Measurements from ENCODE around the gene SLC47A2.
A peak's percentile ranks its signal among the peaks of the same experiment; 100 is the strongest.

Gene SLC47A2

GRCh38 chr17:19747159-19747719, 30.9 kb upstream of the SLC47A2 start:
- no peak for DNase-seq (ENCODE audit: low spot score)

DNA sequence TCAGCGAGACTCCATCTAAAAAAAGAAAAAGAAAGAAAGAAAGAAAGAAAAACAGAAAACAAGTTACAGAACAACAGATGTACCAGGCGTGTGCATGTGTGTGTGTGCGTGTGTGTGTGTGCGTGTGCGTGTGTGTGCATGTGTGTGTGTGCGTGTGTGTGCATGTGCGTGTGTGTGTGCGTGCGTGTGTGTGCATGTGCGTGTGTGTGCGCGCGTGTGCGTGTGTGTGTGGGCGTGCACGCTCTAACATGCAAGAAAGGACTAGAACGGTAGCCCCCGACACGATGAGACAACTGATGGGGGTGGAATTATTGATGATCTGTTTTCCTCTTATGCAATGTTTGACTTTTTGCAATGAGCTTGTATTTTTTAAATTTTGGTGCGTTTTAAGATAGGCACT, 30.1 kb upstream of the SLC47A2 start:
- no peak for DNase-seq (ENCODE audit: low spot score)

DNA sequence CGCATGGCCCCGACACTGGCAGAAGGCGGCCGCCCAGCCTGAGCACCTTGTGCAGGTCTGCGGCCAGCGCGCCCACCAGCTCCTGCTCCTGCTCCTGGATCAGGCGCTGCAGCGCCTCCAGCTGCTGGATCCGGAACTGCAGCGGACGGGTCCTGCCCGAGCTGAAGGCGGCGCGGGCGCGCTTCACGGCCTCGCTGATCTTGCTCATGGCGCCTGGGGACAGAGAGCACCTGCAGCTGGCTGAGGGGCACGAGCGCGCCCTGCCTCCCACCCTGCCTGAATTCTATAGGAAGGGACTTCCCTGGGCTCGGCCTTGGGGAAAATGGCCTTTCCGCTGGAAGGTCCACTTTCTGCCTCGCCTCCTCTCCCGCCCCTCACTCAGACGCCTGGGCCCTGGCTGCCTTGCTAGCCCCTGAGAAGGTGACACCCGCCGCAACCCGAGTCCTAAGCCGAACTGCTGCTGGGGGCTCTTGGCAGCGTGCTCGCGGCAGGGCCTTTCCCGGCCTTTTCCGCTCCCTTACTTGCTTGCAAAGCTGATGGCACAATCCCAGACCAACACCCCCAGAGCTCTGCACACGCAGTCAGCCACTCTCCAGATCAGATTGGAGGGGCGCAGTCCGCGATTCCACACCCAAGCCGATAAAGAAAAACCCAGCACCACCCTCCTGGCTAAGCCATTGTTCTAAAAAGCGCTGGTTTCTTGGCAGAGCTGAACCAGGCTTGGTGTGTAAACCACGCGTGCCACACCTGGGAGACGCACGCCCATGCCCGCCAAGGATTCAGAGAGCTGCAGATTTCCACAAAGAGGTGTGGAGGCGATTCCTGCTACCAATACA, 28.8 kb upstream of the SLC47A2 start:
- peak; percentile 50 for DNase-seq (ENCODE audit: low spot score)

DNA sequence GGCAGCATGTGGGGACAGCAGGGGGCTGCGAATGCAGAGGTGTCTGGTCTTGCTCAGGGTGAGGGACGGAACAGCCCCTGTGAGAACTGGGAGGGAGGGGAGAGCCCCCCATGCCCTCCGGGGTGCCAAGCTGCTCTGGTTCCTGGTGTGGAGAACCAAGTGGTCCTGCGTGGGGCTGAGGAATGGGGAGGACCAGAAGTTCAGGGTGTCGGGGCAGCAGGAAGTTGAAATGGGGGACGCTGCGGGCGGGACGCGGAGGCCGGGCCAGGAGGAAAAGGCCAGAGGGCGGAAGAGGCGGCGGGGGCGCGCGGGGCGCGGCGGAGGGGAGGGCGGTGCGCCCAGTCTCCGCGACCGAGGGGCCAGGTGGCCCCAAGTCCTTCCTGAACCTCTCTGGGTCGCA, 28.1 kb upstream of the SLC47A2 start:
- no peak for DNase-seq (ENCODE audit: low spot score)

GRCh38 chr17:19743101-19744100, 27.0 kb upstream of the SLC47A2 start:
- DNase-seq (ENCODE audit: low spot score), result no peak

- no peak for DNase-seq (ENCODE audit: low spot score)
Measured at GRCh38 chr17:19742495-19742894, 26.1 kb upstream of the SLC47A2 start.

DNA sequence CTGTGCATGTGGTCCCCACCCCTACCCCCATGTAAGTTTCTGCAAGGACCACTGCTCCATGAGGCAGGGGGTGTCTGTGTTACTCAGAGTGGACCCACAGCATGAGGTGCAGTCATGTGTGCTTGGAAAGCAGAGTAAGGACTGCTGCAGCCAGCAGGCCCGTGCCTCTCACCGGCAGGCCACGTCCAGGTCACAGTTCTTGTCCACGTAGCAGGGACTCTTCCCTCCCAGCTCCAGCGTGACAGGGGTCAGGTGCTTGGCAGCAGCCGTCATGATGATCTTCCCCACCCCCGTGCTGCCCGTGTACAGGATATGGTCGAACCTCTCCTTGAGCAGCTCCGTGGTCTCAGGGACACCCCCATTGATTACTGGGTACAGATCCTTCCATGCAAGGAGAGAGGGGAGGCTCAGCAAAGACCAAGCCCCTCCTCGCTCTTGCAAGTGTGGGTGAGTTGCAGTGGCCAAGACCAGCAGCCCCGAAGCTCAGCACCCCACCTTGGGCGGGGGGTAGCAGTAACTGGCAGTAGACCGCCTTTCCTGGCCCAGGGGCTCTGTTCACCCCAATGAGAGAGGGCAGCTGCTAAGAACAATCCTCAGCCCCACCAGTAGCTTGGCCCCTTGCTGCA, 25.6 kb upstream of the SLC47A2 start:
- no peak for DNase-seq (ENCODE audit: low spot score)

- DNase-seq (ENCODE audit: low spot score), result no peak
Measured at GRCh38 chr17:19740933-19741332, 24.5 kb upstream of the SLC47A2 start.

GRCh38 chr17:19739241-19740201, 23.1 kb upstream of the SLC47A2 start:
- no peak for DNase-seq (ENCODE audit: low spot score)

DNA sequence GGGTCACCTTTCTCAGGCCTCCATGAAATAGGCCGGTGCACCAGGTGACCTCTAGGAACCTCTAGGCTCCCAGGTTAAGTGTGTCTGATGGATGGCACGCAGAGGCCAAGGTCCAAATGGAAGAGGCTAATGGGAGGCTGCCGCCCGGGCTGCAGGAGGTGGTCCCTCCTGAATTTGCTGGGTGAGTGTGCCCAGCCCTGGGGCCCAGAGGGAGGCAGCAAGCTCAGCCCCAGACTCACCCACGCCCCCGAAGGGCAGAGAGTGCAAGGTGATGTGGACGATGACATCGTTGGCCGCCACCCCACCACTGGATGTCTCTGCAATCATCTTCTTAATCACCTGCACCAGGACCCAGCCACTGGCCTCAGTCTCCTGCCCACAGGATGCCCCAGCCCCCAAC, 22.4 kb upstream of the SLC47A2 start:
- no peak for DNase-seq (ENCODE audit: low spot score)

DNA sequence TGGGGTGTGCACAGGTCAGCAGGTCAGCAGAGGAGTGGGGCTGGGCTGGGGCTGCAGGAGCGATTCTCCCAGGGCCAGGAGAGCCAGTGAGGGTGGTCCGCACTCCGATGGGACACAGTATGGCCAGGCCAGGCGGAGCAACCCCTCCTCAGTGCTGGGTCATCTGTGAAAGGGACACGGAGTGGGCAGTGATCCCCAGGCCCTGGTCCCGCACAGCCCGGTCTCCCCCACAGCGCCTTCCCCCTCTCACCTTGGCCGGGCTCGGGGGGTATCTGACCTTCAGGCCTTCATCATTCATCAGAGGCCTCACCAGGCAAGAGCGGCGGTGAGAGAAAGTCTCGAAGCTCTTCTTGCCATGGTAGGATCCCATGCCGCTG, 21.7 kb upstream of the SLC47A2 start:
- no peak for DNase-seq (ENCODE audit: low spot score)

DNA sequence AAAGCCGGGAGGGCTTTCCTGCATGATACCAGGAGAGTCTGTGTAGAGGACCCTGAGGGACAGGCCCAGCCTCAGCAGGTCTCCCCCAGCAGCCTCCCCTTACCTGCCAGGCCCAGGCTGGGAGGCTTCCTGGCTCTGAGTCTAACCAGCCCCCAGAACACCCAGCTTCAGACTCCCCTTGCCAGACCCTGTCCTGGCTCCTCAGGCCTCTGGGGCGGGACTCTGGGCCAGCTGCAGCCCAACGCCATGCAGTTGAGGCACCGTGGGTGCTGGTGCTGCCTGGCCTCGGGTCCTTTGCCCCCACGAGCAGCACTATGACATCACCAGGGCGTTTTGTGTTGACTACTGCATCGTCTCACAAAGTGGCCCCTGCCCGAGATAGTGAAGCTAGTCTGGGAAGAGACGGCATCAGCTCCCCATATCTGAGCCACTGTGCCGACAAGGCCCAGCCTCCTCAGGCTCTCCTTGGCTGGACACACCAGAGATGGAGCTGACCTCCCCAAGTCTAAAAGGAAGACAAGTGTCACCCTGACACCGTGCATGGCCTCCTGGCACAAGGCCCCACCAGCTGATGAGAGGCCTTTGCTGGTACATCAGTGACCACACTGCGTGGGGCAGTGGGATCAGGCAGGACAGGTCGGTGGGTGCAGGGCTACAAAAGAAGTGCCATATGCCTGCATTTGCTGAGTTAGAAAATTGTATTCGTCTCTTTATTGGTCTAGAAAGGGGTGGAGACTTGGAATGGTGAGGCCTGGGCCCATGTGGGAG, 21.1 kb upstream of the SLC47A2 start:
- no peak for DNase-seq (ENCODE audit: low spot score)

GRCh38 chr17:19736071-19736470, 19.7 kb upstream of the SLC47A2 start:
- DNase-seq (ENCODE audit: low spot score), result no peak

DNA sequence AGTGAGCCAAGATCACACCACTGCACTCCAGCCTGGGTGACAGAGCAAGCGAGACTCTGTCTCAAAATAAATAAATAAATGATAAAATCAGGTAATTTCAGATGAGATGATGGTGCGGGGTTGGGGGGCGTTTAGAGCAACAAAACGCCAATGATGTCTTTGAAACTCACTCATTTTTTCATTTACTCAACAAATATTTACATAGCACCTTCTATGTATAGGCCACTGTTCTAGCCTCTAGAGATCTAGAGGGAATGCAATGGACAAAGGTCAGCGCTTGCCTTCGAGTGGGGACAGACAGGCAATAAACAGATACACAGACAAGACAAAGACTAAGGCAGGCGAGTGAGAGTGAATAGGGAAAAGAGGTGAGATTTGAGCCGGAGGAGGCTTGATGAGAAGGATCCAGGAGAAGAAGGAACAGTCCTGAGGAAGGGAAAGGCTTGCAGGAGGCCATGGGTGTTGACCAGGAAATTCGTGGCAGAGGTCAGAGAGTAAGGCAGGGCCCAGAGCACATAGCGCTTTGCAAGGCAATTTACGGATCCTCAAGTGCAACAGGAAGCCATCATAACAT, 17.7 kb upstream of the SLC47A2 start:
- no peak for DNase-seq (ENCODE audit: low spot score)

GRCh38 chr17:19731626-19732025, 15.2 kb upstream of the SLC47A2 start:
- DNase-seq (ENCODE audit: low spot score), result no peak

GRCh38 chr17:19730843-19731242, 14.5 kb upstream of the SLC47A2 start:
- no peak for DNase-seq (ENCODE audit: low spot score)

DNA sequence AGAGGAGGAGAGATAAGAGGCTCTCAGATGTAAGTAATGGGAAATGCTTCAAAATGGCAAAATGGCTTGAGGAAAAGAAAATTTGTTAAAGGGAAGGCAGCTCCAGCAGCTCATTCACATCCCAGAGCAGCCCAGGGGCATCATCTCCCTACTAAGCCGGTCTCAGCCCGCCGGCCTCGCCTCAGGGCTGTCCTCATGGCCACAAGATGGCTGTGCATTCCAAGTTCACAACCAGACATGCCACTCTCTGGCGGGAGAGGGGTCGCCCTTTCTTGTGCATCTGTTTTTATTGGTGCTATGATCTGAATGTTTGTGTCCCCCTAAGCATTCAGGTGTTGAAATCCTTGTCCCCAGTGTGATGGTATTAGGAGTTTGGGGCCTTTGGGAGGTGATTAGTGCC, 13.5 kb upstream of the SLC47A2 start:
- no peak for DNase-seq (ENCODE audit: low spot score)

DNA sequence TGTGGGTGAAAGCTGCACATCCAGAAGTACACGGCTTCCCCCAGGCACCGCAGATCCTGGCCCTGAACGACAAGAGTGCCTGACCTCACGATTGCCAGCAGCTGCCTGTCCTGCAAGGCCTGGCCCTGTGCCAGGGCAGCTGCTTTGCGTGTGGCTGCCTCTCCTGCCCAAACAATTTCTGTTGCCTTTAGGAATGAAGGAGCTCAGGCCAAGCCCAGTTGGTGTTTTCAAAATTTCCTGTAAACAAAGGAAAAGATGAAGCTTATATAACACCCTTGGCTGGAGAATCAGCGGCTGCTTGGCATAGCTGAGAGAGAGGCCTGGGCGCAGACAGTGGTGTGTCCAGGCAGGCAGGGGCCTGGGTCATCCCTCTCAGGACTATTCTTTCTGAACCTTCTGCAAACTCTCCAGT, 11.7 kb upstream of the SLC47A2 start:
- DNase-seq (ENCODE audit: low spot score), result peak; percentile 19

- DNase-seq (ENCODE audit: low spot score), result no peak
Measured at GRCh38 chr17:19727501-19728078, 11.2 kb upstream of the SLC47A2 start.
